ENCODE results near the gene LYG1. TPM values are rescaled to one million over a fixed set of nuclear protein-coding genes. Genes with fewer than 3 reads are reported as not detected.

LYG1 gene
- total and polyA plus RNA-seq, 9 of the 15 experiments (the other 6 are each of a cell fraction or from before 2014, with no cell fraction given) = 0.64 to 2.6 (median 1.2) TPM

DNA sequence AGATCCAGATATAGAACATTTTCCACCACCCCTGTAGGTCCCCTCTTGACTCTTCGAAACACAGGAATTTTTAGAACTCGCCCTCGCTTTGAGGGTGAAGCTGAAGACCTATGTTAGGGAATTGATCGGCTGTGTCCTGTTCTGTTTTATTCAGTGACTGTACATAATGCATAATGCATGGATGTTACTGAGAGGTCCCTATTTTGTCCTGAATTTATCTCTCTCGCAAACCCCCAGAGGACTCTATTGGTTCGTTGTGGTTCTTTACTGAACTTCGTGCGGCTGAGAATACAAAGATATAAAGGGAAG is 35.8 kb upstream of the LYG1 start:
- H3K36me3 ChIP-seq (ENCODE audit: control insufficient read depth, insufficient read depth, low read length) = peaks cover 25% of the 10 kb centered on the region
- H3K4me3 ChIP-seq = peak overlapping the region; percentile 61
- ChIA-PET CTCF (ENCODE audit: low intra/inter-chr PET ratio) (interaction anchor here (2.1 kb wide), 1 partner anchor 153 kb away, joined by 9 read pairs; the partner anchor contains the start of gene REV1), POLR2A (interaction anchor here (0.6 to 1.9 kb wide), 9 partner anchors 11 to 444 kb away, joined by 3 to 10 read pairs (median 4); partner anchors contain the start of gene REV1)
- H3K9ac ChIP-seq (ENCODE audit: insufficient read depth in 1 of 2, low read depth in 2 of 2, low read length in 2 of 2) = peak overlapping the region; percentile 89 to 96
- intact Hi-C loops (cut with micrococcal nuclease) (loop anchor here (1.0 kb wide), 2 partner anchors 154 to 155 kb away; partner anchors contain the start of genes MITD1, MRPL30 and REV1), in situ Hi-C loops (cut with MboI) (no loop called here)
- peak; percentile 10; the same call in 2 of the 3 replicates for ATAC-seq
- peak overlapping the region; percentile 97 for H2AFZ ChIP-seq (ENCODE audit: low read depth, low read length)
- H3K9me1 ChIP-seq (ENCODE audit: control insufficient read depth, insufficient read depth, low read length) = no peaks in the 10 kb centered on the region
- no peak for DNase-seq (ENCODE audit: extremely low read depth in 1 of 4, low spot score in 3 of 4)
- WGBS (ENCODE audit: insufficient coverage, low coverage, missing lambda C conversion rate) = 2% methylated on average over 8 of the region's 8 CpGs
- FAIRE-seq = no peak
- no TSS peak for BruUV-seq (replicated peaks)
- peak overlapping the region; percentile 92 for H3K27ac ChIP-seq (ENCODE audit: extremely low read depth, low read depth, low read length)
- H3K4me2 ChIP-seq (ENCODE audit: insufficient read depth, low read length) = peak overlapping the region; percentile 89
- peaks cover 17% of the 10 kb centered on the region; the same call in 1 of the 2 replicates for H4K20me1 ChIP-seq (replicated peaks; ENCODE audit: control insufficient read depth, insufficient read depth, low read length)
- H3K9me3 ChIP-seq (replicated peaks; ENCODE audit: control insufficient read depth, insufficient read depth, low read depth, low read length) = no peaks in the 10 kb centered on the region
- H3K79me2 ChIP-seq (ENCODE audit: control insufficient read depth, insufficient read depth, low read length) = peaks cover 91% of the 10 kb centered on the region
- H3K4me1 ChIP-seq (replicated peaks in 1 of 2; ENCODE audit: control insufficient read depth in 2 of 2, insufficient read depth in 2 of 2, low read length in 2 of 2) = peaks cover 11 to 19% of the 10 kb centered on the region in 2 experiments; a peak in 4 of 5 replicates
- H3K27me3 ChIP-seq (ENCODE audit: control insufficient read depth in 2 of 2, insufficient read depth in 2 of 2, low read length in 2 of 2) = no peaks in the 10 kb centered on the region
- TF ChIP-seq ZBTB17 (CRISPR knock-in tag; IDR thresholded peaks at IDR 0.05) (no peak), PHB (CRISPR knock-in tag; IDR thresholded peaks at IDR 0.05) (no peak), KHSRP (IDR thresholded peaks at IDR 0.05) (no peak), FOXK2 (conservative IDR thresholded peaks at IDR 0.05 in 1 of 2, IDR thresholded peaks at IDR 0.05 in 1 of 2; ENCODE audit: low read depth in 2 of 2) (no peak), POLR2H (tag; IDR thresholded peaks at IDR 0.05; ENCODE audit: low read depth) (no peak), L3MBTL2 (IDR thresholded peaks at IDR 0.05) (no peak)
- TF ChIP-seq, protein P1, sequence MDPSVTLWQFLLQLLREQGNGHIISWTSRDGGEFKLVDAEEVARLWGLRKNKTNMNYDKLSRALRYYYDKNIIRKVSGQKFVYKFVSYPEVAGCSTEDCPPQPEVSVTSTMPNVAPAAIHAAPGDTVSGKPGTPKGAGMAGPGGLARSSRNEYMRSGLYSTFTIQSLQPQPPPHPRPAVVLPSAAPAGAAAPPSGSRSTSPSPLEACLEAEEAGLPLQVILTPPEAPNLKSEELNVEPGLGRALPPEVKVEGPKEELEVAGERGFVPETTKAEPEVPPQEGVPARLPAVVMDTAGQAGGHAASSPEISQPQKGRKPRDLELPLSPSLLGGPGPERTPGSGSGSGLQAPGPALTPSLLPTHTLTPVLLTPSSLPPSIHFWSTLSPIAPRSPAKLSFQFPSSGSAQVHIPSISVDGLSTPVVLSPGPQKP (CRISPR knock-in tag; IDR thresholded peaks at IDR 0.05) = no peak
- TF ChIP-seq, protein P2, sequence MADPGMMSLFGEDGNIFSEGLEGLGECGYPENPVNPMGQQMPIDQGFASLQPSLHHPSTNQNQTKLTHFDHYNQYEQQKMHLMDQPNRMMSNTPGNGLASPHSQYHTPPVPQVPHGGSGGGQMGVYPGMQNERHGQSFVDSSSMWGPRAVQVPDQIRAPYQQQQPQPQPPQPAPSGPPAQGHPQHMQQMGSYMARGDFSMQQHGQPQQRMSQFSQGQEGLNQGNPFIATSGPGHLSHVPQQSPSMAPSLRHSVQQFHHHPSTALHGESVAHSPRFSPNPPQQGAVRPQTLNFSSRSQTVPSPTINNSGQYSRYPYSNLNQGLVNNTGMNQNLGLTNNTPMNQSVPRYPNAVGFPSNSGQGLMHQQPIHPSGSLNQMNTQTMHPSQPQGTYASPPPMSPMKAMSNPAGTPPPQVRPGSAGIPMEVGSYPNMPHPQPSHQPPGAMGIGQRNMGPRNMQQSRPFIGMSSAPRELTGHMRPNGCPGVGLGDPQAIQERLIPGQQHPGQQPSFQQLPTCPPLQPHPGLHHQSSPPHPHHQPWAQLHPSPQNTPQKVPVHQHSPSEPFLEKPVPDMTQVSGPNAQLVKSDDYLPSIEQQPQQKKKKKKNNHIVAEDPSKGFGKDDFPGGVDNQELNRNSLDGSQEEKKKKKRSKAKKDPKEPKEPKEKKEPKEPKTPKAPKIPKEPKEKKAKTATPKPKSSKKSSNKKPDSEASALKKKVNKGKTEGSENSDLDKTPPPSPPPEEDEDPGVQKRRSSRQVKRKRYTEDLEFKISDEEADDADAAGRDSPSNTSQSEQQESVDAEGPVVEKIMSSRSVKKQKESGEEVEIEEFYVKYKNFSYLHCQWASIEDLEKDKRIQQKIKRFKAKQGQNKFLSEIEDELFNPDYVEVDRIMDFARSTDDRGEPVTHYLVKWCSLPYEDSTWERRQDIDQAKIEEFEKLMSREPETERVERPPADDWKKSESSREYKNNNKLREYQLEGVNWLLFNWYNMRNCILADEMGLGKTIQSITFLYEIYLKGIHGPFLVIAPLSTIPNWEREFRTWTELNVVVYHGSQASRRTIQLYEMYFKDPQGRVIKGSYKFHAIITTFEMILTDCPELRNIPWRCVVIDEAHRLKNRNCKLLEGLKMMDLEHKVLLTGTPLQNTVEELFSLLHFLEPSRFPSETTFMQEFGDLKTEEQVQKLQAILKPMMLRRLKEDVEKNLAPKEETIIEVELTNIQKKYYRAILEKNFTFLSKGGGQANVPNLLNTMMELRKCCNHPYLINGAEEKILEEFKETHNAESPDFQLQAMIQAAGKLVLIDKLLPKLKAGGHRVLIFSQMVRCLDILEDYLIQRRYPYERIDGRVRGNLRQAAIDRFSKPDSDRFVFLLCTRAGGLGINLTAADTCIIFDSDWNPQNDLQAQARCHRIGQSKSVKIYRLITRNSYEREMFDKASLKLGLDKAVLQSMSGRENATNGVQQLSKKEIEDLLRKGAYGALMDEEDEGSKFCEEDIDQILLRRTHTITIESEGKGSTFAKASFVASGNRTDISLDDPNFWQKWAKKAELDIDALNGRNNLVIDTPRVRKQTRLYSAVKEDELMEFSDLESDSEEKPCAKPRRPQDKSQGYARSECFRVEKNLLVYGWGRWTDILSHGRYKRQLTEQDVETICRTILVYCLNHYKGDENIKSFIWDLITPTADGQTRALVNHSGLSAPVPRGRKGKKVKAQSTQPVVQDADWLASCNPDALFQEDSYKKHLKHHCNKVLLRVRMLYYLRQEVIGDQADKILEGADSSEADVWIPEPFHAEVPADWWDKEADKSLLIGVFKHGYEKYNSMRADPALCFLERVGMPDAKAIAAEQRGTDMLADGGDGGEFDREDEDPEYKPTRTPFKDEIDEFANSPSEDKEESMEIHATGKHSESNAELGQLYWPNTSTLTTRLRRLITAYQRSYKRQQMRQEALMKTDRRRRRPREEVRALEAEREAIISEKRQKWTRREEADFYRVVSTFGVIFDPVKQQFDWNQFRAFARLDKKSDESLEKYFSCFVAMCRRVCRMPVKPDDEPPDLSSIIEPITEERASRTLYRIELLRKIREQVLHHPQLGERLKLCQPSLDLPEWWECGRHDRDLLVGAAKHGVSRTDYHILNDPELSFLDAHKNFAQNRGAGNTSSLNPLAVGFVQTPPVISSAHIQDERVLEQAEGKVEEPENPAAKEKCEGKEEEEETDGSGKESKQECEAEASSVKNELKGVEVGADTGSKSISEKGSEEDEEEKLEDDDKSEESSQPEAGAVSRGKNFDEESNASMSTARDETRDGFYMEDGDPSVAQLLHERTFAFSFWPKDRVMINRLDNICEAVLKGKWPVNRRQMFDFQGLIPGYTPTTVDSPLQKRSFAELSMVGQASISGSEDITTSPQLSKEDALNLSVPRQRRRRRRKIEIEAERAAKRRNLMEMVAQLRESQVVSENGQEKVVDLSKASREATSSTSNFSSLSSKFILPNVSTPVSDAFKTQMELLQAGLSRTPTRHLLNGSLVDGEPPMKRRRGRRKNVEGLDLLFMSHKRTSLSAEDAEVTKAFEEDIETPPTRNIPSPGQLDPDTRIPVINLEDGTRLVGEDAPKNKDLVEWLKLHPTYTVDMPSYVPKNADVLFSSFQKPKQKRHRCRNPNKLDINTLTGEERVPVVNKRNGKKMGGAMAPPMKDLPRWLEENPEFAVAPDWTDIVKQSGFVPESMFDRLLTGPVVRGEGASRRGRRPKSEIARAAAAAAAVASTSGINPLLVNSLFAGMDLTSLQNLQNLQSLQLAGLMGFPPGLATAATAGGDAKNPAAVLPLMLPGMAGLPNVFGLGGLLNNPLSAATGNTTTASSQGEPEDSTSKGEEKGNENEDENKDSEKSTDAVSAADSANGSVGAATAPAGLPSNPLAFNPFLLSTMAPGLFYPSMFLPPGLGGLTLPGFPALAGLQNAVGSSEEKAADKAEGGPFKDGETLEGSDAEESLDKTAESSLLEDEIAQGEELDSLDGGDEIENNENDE (IDR thresholded peaks at IDR 0.05; ENCODE audit: low read depth, low read length) = no peak
